Astrocyte of the spinal cord (primary cell): ENCODE measurements around the gene CD36.
"Not testable (repeated sequence)": the region's sequence is repeated elsewhere in the genome, so short reads cannot be mapped to it uniquely, and the experiment has no call there.

ENCODE experiments used
- DNase-seq: peaks from one replicate; pipeline ENCODE4 v3.0.0; 2011; ENCODE audit warnings: low read depth, low spot score
- H3K4me3 ChIP-seq: 2 replicates; pipeline ENCODE4 v1.5.1; 2011; ENCODE audit warnings: low read depth, mild to moderate bottlenecking, low read length, moderate library complexity
- in situ Hi-C: cut with HindIII; loops from 2 replicates; pipeline ENCODE4 v1.10.0; 2017; ENCODE audit warnings: low sequenced_read_pairs
- TF ChIP-seq, protein P1 (sequence below): IDR thresholded peaks from 2 replicates; pipeline ENCODE4 v1.5.1; 2012; ENCODE audit warnings: low read depth, mild to moderate bottlenecking, low read length, inconsistent platforms

Gene CD36

DNA sequence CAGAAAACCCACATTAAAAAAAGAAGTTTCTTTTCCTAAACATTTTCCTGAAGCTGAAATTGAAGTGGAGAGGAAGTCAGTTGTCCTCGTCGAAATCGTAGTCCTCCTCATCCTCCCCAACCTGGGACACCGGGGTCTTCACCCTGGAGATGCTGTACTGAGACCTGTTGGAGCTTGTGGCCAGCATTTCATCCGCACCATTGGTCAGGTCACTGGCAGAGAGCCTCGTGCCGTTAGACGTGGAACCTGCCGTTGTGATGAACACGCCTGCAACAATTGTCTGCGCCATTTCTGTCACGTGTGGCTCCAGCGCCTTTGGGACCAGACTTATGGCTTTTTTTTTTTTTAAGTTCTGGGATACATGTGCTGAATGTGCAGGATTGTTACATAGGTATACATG, 23.8 kb downstream of the CD36 start:
- TF ChIP-seq, protein P1, sequence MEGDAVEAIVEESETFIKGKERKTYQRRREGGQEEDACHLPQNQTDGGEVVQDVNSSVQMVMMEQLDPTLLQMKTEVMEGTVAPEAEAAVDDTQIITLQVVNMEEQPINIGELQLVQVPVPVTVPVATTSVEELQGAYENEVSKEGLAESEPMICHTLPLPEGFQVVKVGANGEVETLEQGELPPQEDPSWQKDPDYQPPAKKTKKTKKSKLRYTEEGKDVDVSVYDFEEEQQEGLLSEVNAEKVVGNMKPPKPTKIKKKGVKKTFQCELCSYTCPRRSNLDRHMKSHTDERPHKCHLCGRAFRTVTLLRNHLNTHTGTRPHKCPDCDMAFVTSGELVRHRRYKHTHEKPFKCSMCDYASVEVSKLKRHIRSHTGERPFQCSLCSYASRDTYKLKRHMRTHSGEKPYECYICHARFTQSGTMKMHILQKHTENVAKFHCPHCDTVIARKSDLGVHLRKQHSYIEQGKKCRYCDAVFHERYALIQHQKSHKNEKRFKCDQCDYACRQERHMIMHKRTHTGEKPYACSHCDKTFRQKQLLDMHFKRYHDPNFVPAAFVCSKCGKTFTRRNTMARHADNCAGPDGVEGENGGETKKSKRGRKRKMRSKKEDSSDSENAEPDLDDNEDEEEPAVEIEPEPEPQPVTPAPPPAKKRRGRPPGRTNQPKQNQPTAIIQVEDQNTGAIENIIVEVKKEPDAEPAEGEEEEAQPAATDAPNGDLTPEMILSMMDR = no peak
- no peak overlapping the region for H3K4me3 ChIP-seq
- in situ Hi-C loops = no loop called here
- no peak for DNase-seq

DNA sequence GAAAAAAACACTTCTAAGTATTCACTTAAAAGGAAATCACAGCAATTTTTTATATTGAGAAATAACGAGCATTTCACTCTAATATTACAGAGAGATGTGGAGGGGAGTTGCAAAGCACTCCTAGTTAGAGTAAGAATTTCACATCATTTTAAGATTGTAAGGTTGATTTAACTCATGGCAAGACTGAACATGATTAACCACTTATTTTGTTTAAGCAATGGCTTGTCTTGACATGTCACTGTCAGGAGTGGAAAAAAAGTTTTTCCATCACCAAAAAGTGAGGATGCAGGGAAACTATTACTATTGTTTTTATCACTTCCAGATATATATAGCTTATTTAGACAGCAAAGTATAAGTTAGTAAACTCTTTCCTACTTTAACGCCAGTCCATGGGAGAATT, 27.1 kb downstream of the CD36 start:
- H3K4me3 ChIP-seq = no peak overlapping the region
- TF ChIP-seq, protein P1 = no peak
- in situ Hi-C loops = no loop called here
- no peak for DNase-seq

DNA sequence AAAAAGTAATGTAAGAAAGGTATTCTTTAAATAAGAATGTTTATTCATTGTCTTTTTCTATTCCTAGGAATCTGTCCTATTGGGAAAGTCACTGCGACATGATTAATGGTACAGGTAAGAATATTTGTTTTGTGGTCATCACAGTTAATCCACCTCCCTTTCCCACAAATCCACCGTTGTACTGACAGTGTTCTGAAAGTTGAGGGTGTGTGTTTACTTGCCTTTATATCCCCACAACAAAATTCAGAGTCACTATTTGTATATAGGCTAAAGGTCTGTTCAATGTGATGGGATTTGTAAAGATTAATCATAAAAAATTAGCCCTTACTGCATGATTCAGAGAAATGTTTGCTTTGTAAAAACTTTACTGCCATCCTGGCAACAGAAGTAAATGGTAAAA, 27.9 kb downstream of the CD36 start:
- H3K4me3 ChIP-seq = no peak overlapping the region
- in situ Hi-C loops = no loop called here
- no peak for DNase-seq
- TF ChIP-seq, protein P1 = no peak

DNA sequence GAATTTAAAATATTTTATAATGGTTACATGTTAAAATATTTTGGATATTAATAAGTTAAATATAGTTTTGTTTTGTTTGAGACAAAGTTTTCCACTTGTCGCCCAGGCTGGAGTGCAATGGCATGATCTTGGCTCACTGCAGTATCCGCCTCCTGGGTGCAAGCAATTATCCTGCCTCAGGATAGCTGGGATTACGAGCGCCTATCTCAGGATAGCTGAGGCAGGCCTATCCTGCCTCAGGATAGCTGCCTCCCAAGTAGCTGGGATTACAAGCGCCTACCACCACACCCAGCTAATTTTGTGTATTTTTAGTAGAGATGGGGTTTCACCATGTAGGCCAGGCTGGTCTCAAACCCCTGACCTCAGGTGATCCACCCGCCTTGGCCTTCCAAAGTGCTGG, 30.9 kb downstream of the CD36 start:
- H3K4me3 ChIP-seq, DNase-seq, in situ Hi-C loops: not testable (repeated sequence)

DNA sequence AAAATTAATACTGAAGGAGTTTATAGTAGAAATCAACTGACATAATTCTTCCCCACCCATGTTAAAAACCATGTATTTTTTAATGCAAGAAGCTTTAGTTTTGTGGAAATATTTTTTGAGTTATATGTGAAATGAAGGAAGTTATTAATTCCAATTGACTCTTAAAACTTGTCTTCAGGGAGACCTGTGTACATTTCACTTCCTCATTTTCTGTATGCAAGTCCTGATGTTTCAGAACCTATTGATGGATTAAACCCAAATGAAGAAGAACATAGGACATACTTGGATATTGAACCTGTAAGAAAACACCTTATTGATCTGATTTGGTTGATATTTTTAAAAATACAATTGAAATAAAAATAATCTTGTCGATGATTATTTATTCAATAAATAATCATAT, 33.3 kb downstream of the CD36 start:
- DNase-seq = no peak
- no peak overlapping the region for H3K4me3 ChIP-seq
- in situ Hi-C loops = no loop called here
- TF ChIP-seq, protein P1 = no peak

DNA sequence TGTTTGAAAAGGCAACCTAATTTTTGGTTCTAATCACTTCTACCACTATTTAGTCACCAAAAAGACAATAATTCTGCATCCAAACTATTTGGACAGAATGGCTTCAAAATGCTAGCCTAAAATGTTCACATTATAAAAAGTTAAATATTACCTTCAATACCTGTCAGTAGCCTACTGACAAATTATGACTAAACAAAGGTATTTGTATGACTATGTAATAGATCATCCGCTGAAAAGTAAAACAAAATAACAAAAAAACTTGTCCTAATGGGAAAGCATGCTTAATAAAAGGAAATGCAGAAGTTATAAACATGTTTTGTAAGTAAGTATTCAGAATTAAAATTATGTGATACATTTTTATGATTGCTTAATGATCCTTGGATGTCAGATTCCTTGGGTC, 36.6 kb downstream of the CD36 start:
- TF ChIP-seq, protein P1 = no peak
- H3K4me3 ChIP-seq = no peak overlapping the region
- in situ Hi-C loops = no loop called here
- no peak for DNase-seq

DNA sequence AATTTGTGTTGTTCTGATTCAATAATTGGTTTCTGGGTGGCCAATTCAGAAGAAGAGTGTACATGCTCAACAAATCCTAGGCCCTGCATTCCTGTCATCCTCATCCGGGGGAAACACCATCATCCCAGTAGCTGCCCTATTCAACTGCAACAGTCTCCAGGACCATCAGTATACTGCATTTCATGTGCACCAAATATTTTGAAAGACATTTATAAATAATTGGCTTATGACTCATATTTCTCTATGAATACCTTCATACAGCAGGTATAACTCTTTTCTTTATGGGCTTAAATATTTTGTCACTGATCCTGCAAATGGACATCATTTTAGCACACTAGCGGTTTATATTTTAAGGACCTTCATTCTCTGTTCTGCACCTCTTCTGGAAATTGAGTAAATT, 38.0 kb downstream of the CD36 start:
- TF ChIP-seq, protein P1 = no peak
- H3K4me3 ChIP-seq = no peak overlapping the region
- in situ Hi-C loops = no loop called here
- no peak for DNase-seq
